Activated T-cell treated with anti-CD3 and anti-CD28 coated beads, Interleukin-2, amount 50 U/mL, for 24 hours (primary cell): ENCODE results near the gene NFKBIB.
"Not testable (repeated sequence)": the region's sequence is repeated elsewhere in the genome, so short reads cannot be mapped to it uniquely, and the experiment has no call there.

ENCODE experiments used
- DNase-seq: peaks from one replicate; pipeline ENCODE4 v3.0.0-alpha.2; 2020
- H3K27ac Mint-ChIP-seq: 2 replicates; pipeline ENCODE4 v1.8.0; 2020; ENCODE audit warnings: mild to moderate bottlenecking, mixed read lengths
- H3K27me3 Mint-ChIP-seq: 2 replicates; pipeline ENCODE4 v1.8.0; 2020; ENCODE audit warnings: mixed read lengths
- H3K36me3 Mint-ChIP-seq: 2 replicates; pipeline ENCODE4 v1.8.0; 2020; ENCODE audit warnings: low read depth, mixed read lengths
- H3K4me1 Mint-ChIP-seq: 2 replicates; pipeline ENCODE4 v1.8.0; 2020; ENCODE audit warnings: low read depth, mixed read lengths
- H3K4me3 Mint-ChIP-seq: 2 replicates; pipeline ENCODE4 v1.8.0; 2020; ENCODE audit warnings: mild to moderate bottlenecking, moderate library complexity, mixed read lengths
- H3K9me3 Mint-ChIP-seq: 2 replicates; pipeline ENCODE4 v1.8.0; 2020; ENCODE audit warnings: mixed read lengths

Gene NFKBIB

GRCh38 chr19:38921420-38922274 lies 21.9 kb downstream of the NFKBIB start:
- no peak overlapping the region for H3K4me3 Mint-ChIP-seq
- no peak for DNase-seq
- no peaks in the 10 kb centered on the region for H3K4me1 Mint-ChIP-seq
- H3K27me3 Mint-ChIP-seq, result no peaks in the 10 kb centered on the region
- H3K36me3 Mint-ChIP-seq, result peaks cover 55% of the 10 kb centered on the region
- no peak overlapping the region for H3K27ac Mint-ChIP-seq
- H3K9me3 Mint-ChIP-seq, result no peaks in the 10 kb centered on the region

- no peak overlapping the region for H3K4me3 Mint-ChIP-seq
- peaks cover 55% of the 10 kb centered on the region for H3K36me3 Mint-ChIP-seq
- H3K27me3 Mint-ChIP-seq, result no peaks in the 10 kb centered on the region
- no peaks in the 10 kb centered on the region for H3K4me1 Mint-ChIP-seq
- DNase-seq, result no peak
- no peak overlapping the region for H3K27ac Mint-ChIP-seq
- no peaks in the 10 kb centered on the region for H3K9me3 Mint-ChIP-seq
Measured at GRCh38 chr19:38922482-38922881, 22.7 kb downstream of the NFKBIB start.

- Mint-ChIP-seq H3K27me3 (no peaks in the 10 kb centered on the region), H3K9me3 (no peaks in the 10 kb centered on the region), H3K27ac (peak overlapping the region; percentile 22), H3K4me1 (peaks cover 12% of the 10 kb centered on the region), H3K4me3 (no peak overlapping the region), H3K36me3 (peaks cover 58% of the 10 kb centered on the region)
- no peak for DNase-seq
Measured at GRCh38 chr19:38924388-38924787, 24.6 kb downstream of the NFKBIB start.

GRCh38 chr19:38928391-38929001 lies 28.7 kb downstream of the NFKBIB start:
- peaks cover 38% of the 10 kb centered on the region for H3K4me1 Mint-ChIP-seq
- H3K27ac Mint-ChIP-seq, result peak overlapping the region; percentile 47
- H3K36me3 Mint-ChIP-seq, result peaks cover 73% of the 10 kb centered on the region
- H3K4me3 Mint-ChIP-seq, result peak overlapping the region; percentile 99
- no peaks in the 10 kb centered on the region for H3K27me3 Mint-ChIP-seq
- no peaks in the 10 kb centered on the region for H3K9me3 Mint-ChIP-seq
- no peak for DNase-seq

GRCh38 chr19:38929929-38930775 lies 30.4 kb downstream of the NFKBIB start, which contains the start of gene SARS2:
TSS of gene SARS2 (minus strand) at chr19:38930763. CDS start at chr19:38930736, 27 bp downstream.
- Mint-ChIP-seq H3K4me1 (peaks cover 39% of the 10 kb centered on the region), H3K9me3 (peaks cover 3% of the 10 kb centered on the region), H3K36me3 (peaks cover 74% of the 10 kb centered on the region), H3K27ac (peak within 1 kb of the TSS; percentile 99), H3K27me3 (no peaks in the 10 kb centered on the region), H3K4me3 (peak within 1 kb of the TSS; percentile 99)
- DNase-seq, result peak; percentile 98

- H3K4me3 Mint-ChIP-seq, result peak within 1 kb of the TSS; percentile 99
- peaks cover 74% of the 10 kb centered on the region for H3K36me3 Mint-ChIP-seq
- H3K9me3 Mint-ChIP-seq, result peaks cover 3% of the 10 kb centered on the region
- no peaks in the 10 kb centered on the region for H3K27me3 Mint-ChIP-seq
- no peak for DNase-seq
- H3K27ac Mint-ChIP-seq, result peak within 1 kb of the TSS; percentile 99
- peaks cover 39% of the 10 kb centered on the region for H3K4me1 Mint-ChIP-seq
Measured at GRCh38 chr19:38930776-38931520, 31.2 kb downstream of the NFKBIB start, which contains the start of gene MRPS12. TSS of gene MRPS12 (plus strand) at chr19:38930944. CDS start at chr19:38931295, 351 bp downstream.

- H3K27me3 Mint-ChIP-seq, result no peaks in the 10 kb centered on the region
- peaks cover 3% of the 10 kb centered on the region for H3K9me3 Mint-ChIP-seq
Measured at GRCh38 chr19:38931521-38931793, 31.7 kb downstream of the NFKBIB start.

GRCh38 chr19:38932425-38933179 lies 32.8 kb downstream of the NFKBIB start:
- peaks cover 39% of the 10 kb centered on the region for H3K4me1 Mint-ChIP-seq
- H3K27ac Mint-ChIP-seq, result peak overlapping the region; percentile 77
- H3K4me3 Mint-ChIP-seq, result peak overlapping the region; percentile 99
- peaks cover 3% of the 10 kb centered on the region for H3K9me3 Mint-ChIP-seq
- no peaks in the 10 kb centered on the region for H3K27me3 Mint-ChIP-seq
- peaks cover 67% of the 10 kb centered on the region for H3K36me3 Mint-ChIP-seq
- DNase-seq, result no peak

More at GRCh38 chr19:38931521-38931793, 31.7 kb downstream of the NFKBIB start:
- H3K4me1 Mint-ChIP-seq, result peaks cover 39% of the 10 kb centered on the region
- peaks cover 69% of the 10 kb centered on the region for H3K36me3 Mint-ChIP-seq
- H3K4me3 Mint-ChIP-seq, result peak overlapping the region; percentile 99
- peak overlapping the region; percentile 99 for H3K27ac Mint-ChIP-seq
- DNase-seq, result no peak

GRCh38 chr19:38933544-38933943 lies 33.8 kb downstream of the NFKBIB start:
- H3K27ac Mint-ChIP-seq, result no peak overlapping the region
- H3K9me3 Mint-ChIP-seq, result peaks cover 3% of the 10 kb centered on the region
- no peaks in the 10 kb centered on the region for H3K27me3 Mint-ChIP-seq
- H3K4me3 Mint-ChIP-seq, result no peak overlapping the region
- DNase-seq, result no peak
- peaks cover 33% of the 10 kb centered on the region for H3K4me1 Mint-ChIP-seq
- peaks cover 58% of the 10 kb centered on the region for H3K36me3 Mint-ChIP-seq

- Mint-ChIP-seq H3K4me3 (no peak overlapping the region), H3K27me3 (peaks cover 4% of the 10 kb centered on the region), H3K36me3 (peaks cover 10% of the 10 kb centered on the region), H3K27ac (no peak overlapping the region), H3K9me3 (peaks cover 2% of the 10 kb centered on the region), H3K4me1 (peaks cover 4% of the 10 kb centered on the region)
- no peak for DNase-seq
Measured at GRCh38 chr19:38939957-38940356, 40.2 kb downstream of the NFKBIB start.

GRCh38 chr19:38941466-38941865 lies 41.7 kb downstream of the NFKBIB start:
- not testable (repeated sequence) for H3K27me3 Mint-ChIP-seq, H3K9me3 Mint-ChIP-seq, H3K4me3 Mint-ChIP-seq, H3K27ac Mint-ChIP-seq, H3K36me3 Mint-ChIP-seq, DNase-seq, H3K4me1 Mint-ChIP-seq

GRCh38 chr19:38941979-38942378 lies 42.2 kb downstream of the NFKBIB start:
- H3K9me3 Mint-ChIP-seq, result no peaks in the 10 kb centered on the region
- peaks cover 4% of the 10 kb centered on the region for H3K4me1 Mint-ChIP-seq
- no peaks in the 10 kb centered on the region for H3K36me3 Mint-ChIP-seq
- peaks cover 4% of the 10 kb centered on the region for H3K27me3 Mint-ChIP-seq
- no peak for DNase-seq
- H3K27ac Mint-ChIP-seq, result no peak overlapping the region
- no peak overlapping the region for H3K4me3 Mint-ChIP-seq

GRCh38 chr19:38942471-38943181 lies 42.9 kb downstream of the NFKBIB start:
- peaks cover 4% of the 10 kb centered on the region for H3K27me3 Mint-ChIP-seq
- H3K9me3 Mint-ChIP-seq, result no peaks in the 10 kb centered on the region
- peaks cover 4% of the 10 kb centered on the region for H3K4me1 Mint-ChIP-seq
- no peak overlapping the region for H3K27ac Mint-ChIP-seq
- H3K36me3 Mint-ChIP-seq, result no peaks in the 10 kb centered on the region
- DNase-seq, result no peak
- no peak overlapping the region for H3K4me3 Mint-ChIP-seq
